GM23338 (cell line): ENCODE results near the gene CPXM2. TPM values are rescaled to one million over a fixed set of nuclear protein-coding genes. Genes with fewer than 3 reads are reported as not detected.

ENCODE experiments used
- ATAC-seq: fragments of 200-7000 bp; cut with Tn5 transposase; 3 replicates; pipeline ENCODE4 v1.9.1; 2020
- DNase-seq: peaks from one replicate; pipeline ENCODE4 v3.0.0-alpha.2; 2015; ENCODE audit warnings: low spot score
- H2AFZ ChIP-seq: fragments of 200-600 bp; sonication (generic); 2 replicates; pipeline ENCODE4 v1.8.0; 2016; ENCODE audit warnings: antibody characterized with exemption, mild to moderate bottlenecking, moderate library complexity
- H3F3A ChIP-seq: fragments of 200-600 bp; sonication (generic); replicated peaks from 2 replicates; pipeline ENCODE4 v1.8.0; 2017; ENCODE audit warnings: antibody characterized with exemption, mixed run types, low read depth
- H3K27ac ChIP-seq: fragments of 200-600 bp; sonication (generic); 2 replicates; pipeline ENCODE4 v1.6.1; 2016; ENCODE audit warnings: low read depth
- H3K27me3 ChIP-seq: fragments of 200-600 bp; sonication (generic); 2 replicates; pipeline ENCODE4 v1.8.0; 2016; ENCODE audit warnings: mild to moderate bottlenecking, mixed run types, moderate library complexity; ENCODE audit not compliant: insufficient read depth
- H3K36me3 ChIP-seq: fragments of 200-600 bp; sonication (generic); 2 replicates; pipeline ENCODE4 v1.8.0; 2016; ENCODE audit warnings: mild to moderate bottlenecking; ENCODE audit not compliant: insufficient read depth
- H3K4me1 ChIP-seq: fragments of 200-600 bp; sonication (generic); 2 replicates; pipeline ENCODE4 v1.8.0; 2016; ENCODE audit warnings: mild to moderate bottlenecking, moderate library complexity; ENCODE audit not compliant: insufficient read depth
- H3K4me2 ChIP-seq: fragments of 200-600 bp; sonication (generic); 2 replicates; pipeline ENCODE4 v1.7.1; 2017; ENCODE audit warnings: mixed run types
- H3K4me3 ChIP-seq: fragments of 200-600 bp; sonication (generic); 2 replicates; pipeline ENCODE4 v1.6.1; 2016; ENCODE audit warnings: mixed run types
- H3K79me2 ChIP-seq: fragments of 200-600 bp; sonication (generic); replicated peaks from 2 replicates; pipeline ENCODE4 v1.8.0; 2017; ENCODE audit warnings: mild to moderate bottlenecking; ENCODE audit not compliant: insufficient read depth
- H3K9me2 ChIP-seq: fragments of 200-600 bp; sonication (generic); 2 replicates; pipeline ENCODE4 v1.8.0; 2017; ENCODE audit not compliant: insufficient read depth
- H4K20me1 ChIP-seq: fragments of 200-600 bp; sonication (generic); replicated peaks from 2 replicates; pipeline ENCODE4 v1.8.0; 2017; ENCODE audit warnings: mild to moderate bottlenecking; ENCODE audit not compliant: insufficient read depth
- H3K27ac Mint-ChIP-seq: 2 replicates; pipeline ENCODE4 v1.8.0; 2020; ENCODE audit warnings: inconsistent platforms, mild to moderate bottlenecking, moderate library complexity, mixed read lengths
- H3K27me3 Mint-ChIP-seq: 3 replicates; pipeline ENCODE4 v1.8.0; 2022; ENCODE audit warnings: low read depth, mild to moderate bottlenecking, moderate library complexity, mixed read lengths, inconsistent platforms; ENCODE audit not compliant: insufficient read depth, poor library complexity
- H3K36me3 Mint-ChIP-seq: 3 replicates; pipeline ENCODE4 v1.8.0; 2021; ENCODE audit warnings: low read depth, mild to moderate bottlenecking, inconsistent platforms, moderate library complexity, mixed read lengths
- H3K4me1 Mint-ChIP-seq: 3 replicates; pipeline ENCODE4 v1.8.0; 2020; ENCODE audit warnings: mild to moderate bottlenecking, inconsistent platforms, mixed read lengths
- H3K4me3 Mint-ChIP-seq: 3 replicates; pipeline ENCODE4 v1.8.0; 2021; ENCODE audit warnings: moderate library complexity, mild to moderate bottlenecking, inconsistent platforms, mixed read lengths
- H3K9me3 Mint-ChIP-seq: 3 replicates; pipeline ENCODE4 v1.8.0; 2020; ENCODE audit warnings: moderate library complexity, mild to moderate bottlenecking, inconsistent platforms, mixed read lengths
- CREB1 ChIP-seq: fragments of 250-450 bp; sonication (Bioruptor Pico); IDR thresholded peaks from 2 replicates; pipeline ENCODE4 v1.5.0; 2020; ENCODE audit warnings: low read depth, mild to moderate bottlenecking, moderate library complexity
- EZH2 ChIP-seq: fragments of 200-600 bp; sonication (generic); IDR thresholded peaks from one replicate; pipeline ENCODE4 v1.8.0; 2017; ENCODE audit warnings: antibody characterized with exemption, mild to moderate bottlenecking, low read depth; ENCODE audit not compliant: unreplicated experiment
- EZH2phosphoT487 ChIP-seq: fragments of 200-600 bp; sonication (generic); IDR thresholded peaks from one replicate; pipeline ENCODE4 v1.8.1; 2018; ENCODE audit warnings: antibody characterized with exemption; ENCODE audit not compliant: unreplicated experiment
- JUNB ChIP-seq: IDR thresholded peaks from one replicate; pipeline ENCODE4 v1.6.1; 2016; ENCODE audit warnings: antibody characterized with exemption; ENCODE audit not compliant: unreplicated experiment
- NANOG ChIP-seq: IDR thresholded peaks from 2 replicates; pipeline ENCODE4 v1.6.1; 2016; ENCODE audit warnings: antibody characterized with exemption, borderline replicate concordance
- POLR2AphosphoS5 ChIP-seq: IDR thresholded peaks from 2 replicates; pipeline ENCODE4 v1.6.1; 2016; ENCODE audit warnings: antibody characterized with exemption, low read depth
- STAT1 ChIP-seq: IDR thresholded peaks from one replicate; pipeline ENCODE4 v1.6.1; 2016; ENCODE audit warnings: antibody characterized with exemption; ENCODE audit not compliant: unreplicated experiment
- ZNF114 ChIP-seq: fragments of 250-450 bp; sonication (Bioruptor Pico); IDR thresholded peaks from 2 replicates; pipeline ENCODE4 v1.5.0; 2020; ENCODE audit warnings: mild to moderate bottlenecking, moderate library complexity
- ZNF331 ChIP-seq: fragments of 250-450 bp; sonication (Bioruptor Pico); IDR thresholded peaks from 2 replicates; pipeline ENCODE4 v1.5.0; 2020; ENCODE audit warnings: low read depth, mild to moderate bottlenecking, moderate library complexity
- polyA plus RNA-seq: library from polyadenylated mRNA; unstranded; fragments of >200 nt; fragmentation: Nextera tagmentation; extraction: Ambion mirVana; gene quantifications from 2 replicates; pipeline ENCODE4 v1.2.1, GENCODE V29; 2016
- total RNA-seq: library from RNA; depleted of rRNA; stranded (reverse); fragments of >200 nt; shearing (Covaris generic); gene quantifications from 2 replicates; pipeline ENCODE4 v1.2.3, GENCODE V29; 2014
- TF ChIP-seq, protein P1 (sequence below): IDR thresholded peaks from one replicate; pipeline ENCODE4 v1.6.1; 2018; ENCODE audit warnings: antibody characterized with exemption; ENCODE audit not compliant: unreplicated experiment
- TF ChIP-seq, protein P2 (sequence below): fragments of 250-450 bp; sonication (Bioruptor Pico); IDR thresholded peaks from 2 replicates; pipeline ENCODE4 v1.5.0; 2020; ENCODE audit warnings: mild to moderate bottlenecking, moderate library complexity
- TF ChIP-seq, protein P3 (sequence below), 2 experiments: fragments of 200-600 bp in 1 of 2; sonication (generic) in 1 of 2; conservative IDR thresholded peaks; 2 replicates each; pipeline versions ENCODE4 v1.5.1 to v1.6.1; 2016 to 2017; ENCODE audit warnings: antibody characterized with exemption in 2 of 2, low read depth in 2 of 2, mild to moderate bottlenecking in 2 of 2, moderate library complexity in 1 of 2
- TF ChIP-seq, protein P4 (sequence below): IDR thresholded peaks from 2 replicates; pipeline ENCODE4 v1.6.1; 2016; ENCODE audit warnings: antibody characterized with exemption

CPXM2 gene
- total and polyA plus RNA-seq, 2 experiments from 2014 or later = 1.6 to 8.1 TPM

DNA sequence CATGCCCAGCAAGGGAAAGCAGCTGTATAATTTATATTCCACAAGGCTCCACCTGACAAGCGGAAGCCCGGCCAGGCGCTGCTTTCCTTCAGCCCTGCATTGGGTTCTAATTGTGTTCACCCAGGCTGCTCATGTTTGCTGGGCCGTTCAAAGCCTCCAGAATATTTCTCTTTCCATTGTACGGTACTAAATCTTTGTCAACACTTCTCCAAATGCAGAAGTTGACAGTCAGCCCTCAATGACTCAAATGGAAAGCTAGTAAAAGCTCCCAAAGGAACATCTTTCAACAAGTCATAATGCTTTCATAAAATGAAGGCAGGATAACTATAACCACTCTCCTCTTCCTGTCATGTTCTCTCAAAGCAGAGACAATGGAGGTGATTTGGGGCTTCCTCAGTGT is 17.8 kb upstream of the CPXM2 start:
- ATAC-seq (no peak), DNase-seq (no peak)
- Histone ChIP-seq H3K4me2 (no peak overlapping the region), H3F3A (no peaks in the 10 kb centered on the region), H3K4me1 (peaks cover 35% of the 10 kb centered on the region), H3K79me2 (no peaks in the 10 kb centered on the region), H3K27me3 (no peaks in the 10 kb centered on the region), H3K4me3 (no peak overlapping the region), H3K36me3 (no peaks in the 10 kb centered on the region), H4K20me1 (no peaks in the 10 kb centered on the region), H3K9me2 (no peaks in the 10 kb centered on the region), H3K27ac (no peak overlapping the region), H2AFZ (no peak overlapping the region)
- Mint-ChIP-seq H3K4me3 (no peak overlapping the region), H3K4me1 (peaks cover 48% of the 10 kb centered on the region), H3K9me3 (no peaks in the 10 kb centered on the region), H3K36me3 (no peaks in the 10 kb centered on the region), H3K27ac (no peak overlapping the region), H3K27me3 (peaks cover 16% of the 10 kb centered on the region)
- TF ChIP-seq JUNB (no peak), STAT1 (no peak), NANOG (no peak), ZNF114 (CRISPR knock-in tag) (no peak), EZH2 (no peak), CREB1 (CRISPR knock-in tag) (no peak), ZNF331 (CRISPR knock-in tag) (no peak), EZH2phosphoT487 (no peak), POLR2AphosphoS5 (no peak)
- TF ChIP-seq, protein P1, sequence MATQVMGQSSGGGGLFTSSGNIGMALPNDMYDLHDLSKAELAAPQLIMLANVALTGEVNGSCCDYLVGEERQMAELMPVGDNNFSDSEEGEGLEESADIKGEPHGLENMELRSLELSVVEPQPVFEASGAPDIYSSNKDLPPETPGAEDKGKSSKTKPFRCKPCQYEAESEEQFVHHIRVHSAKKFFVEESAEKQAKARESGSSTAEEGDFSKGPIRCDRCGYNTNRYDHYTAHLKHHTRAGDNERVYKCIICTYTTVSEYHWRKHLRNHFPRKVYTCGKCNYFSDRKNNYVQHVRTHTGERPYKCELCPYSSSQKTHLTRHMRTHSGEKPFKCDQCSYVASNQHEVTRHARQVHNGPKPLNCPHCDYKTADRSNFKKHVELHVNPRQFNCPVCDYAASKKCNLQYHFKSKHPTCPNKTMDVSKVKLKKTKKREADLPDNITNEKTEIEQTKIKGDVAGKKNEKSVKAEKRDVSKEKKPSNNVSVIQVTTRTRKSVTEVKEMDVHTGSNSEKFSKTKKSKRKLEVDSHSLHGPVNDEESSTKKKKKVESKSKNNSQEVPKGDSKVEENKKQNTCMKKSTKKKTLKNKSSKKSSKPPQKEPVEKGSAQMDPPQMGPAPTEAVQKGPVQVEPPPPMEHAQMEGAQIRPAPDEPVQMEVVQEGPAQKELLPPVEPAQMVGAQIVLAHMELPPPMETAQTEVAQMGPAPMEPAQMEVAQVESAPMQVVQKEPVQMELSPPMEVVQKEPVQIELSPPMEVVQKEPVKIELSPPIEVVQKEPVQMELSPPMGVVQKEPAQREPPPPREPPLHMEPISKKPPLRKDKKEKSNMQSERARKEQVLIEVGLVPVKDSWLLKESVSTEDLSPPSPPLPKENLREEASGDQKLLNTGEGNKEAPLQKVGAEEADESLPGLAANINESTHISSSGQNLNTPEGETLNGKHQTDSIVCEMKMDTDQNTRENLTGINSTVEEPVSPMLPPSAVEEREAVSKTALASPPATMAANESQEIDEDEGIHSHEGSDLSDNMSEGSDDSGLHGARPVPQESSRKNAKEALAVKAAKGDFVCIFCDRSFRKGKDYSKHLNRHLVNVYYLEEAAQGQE = no peak
- TF ChIP-seq, protein P2, sequence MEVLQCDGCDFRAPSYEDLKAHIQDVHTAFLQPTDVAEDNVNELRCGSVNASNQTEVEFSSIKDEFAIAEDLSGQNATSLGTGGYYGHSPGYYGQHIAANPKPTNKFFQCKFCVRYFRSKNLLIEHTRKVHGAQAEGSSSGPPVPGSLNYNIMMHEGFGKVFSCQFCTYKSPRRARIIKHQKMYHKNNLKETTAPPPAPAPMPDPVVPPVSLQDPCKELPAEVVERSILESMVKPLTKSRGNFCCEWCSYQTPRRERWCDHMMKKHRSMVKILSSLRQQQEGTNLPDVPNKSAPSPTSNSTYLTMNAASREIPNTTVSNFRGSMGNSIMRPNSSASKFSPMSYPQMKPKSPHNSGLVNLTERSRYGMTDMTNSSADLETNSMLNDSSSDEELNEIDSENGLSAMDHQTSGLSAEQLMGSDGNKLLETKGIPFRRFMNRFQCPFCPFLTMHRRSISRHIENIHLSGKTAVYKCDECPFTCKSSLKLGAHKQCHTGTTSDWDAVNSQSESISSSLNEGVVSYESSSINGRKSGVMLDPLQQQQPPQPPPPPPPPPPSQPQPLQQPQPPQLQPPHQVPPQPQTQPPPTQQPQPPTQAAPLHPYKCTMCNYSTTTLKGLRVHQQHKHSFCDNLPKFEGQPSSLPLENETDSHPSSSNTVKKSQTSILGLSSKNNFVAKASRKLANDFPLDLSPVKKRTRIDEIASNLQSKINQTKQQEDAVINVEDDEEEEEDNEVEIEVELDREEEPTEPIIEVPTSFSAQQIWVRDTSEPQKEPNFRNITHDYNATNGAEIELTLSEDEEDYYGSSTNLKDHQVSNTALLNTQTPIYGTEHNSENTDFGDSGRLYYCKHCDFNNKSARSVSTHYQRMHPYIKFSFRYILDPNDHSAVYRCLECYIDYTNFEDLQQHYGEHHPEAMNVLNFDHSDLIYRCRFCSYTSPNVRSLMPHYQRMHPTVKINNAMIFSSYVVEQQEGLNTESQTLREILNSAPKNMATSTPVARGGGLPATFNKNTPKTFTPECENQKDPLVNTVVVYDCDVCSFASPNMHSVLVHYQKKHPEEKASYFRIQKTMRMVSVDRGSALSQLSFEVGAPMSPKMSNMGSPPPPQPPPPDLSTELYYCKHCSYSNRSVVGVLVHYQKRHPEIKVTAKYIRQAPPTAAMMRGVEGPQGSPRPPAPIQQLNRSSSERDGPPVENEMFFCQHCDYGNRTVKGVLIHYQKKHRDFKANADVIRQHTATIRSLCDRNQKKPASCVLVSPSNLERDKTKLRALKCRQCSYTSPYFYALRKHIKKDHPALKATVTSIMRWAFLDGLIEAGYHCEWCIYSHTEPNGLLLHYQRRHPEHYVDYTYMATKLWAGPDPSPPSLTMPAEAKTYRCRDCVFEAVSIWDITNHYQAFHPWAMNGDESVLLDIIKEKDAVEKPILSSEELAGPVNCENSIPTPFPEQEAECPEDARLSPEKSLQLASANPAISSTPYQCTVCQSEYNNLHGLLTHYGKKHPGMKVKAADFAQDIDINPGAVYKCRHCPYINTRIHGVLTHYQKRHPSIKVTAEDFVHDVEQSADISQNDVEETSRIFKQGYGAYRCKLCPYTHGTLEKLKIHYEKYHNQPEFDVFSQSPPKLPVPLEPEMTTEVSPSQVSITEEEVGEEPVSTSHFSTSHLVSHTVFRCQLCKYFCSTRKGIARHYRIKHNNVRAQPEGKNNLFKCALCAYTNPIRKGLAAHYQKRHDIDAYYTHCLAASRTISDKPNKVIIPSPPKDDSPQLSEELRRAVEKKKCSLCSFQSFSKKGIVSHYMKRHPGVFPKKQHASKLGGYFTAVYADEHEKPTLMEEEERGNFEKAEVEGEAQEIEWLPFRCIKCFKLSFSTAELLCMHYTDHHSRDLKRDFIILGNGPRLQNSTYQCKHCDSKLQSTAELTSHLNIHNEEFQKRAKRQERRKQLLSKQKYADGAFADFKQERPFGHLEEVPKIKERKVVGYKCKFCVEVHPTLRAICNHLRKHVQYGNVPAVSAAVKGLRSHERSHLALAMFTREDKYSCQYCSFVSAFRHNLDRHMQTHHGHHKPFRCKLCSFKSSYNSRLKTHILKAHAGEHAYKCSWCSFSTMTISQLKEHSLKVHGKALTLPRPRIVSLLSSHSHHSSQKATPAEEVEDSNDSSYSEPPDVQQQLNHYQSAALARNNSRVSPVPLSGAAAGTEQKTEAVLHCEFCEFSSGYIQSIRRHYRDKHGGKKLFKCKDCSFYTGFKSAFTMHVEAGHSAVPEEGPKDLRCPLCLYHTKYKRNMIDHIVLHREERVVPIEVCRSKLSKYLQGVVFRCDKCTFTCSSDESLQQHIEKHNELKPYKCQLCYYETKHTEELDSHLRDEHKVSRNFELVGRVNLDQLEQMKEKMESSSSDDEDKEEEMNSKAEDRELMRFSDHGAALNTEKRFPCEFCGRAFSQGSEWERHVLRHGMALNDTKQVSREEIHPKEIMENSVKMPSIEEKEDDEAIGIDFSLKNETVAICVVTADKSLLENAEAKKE (CRISPR knock-in tag) = no peak
- TF ChIP-seq, protein P3, sequence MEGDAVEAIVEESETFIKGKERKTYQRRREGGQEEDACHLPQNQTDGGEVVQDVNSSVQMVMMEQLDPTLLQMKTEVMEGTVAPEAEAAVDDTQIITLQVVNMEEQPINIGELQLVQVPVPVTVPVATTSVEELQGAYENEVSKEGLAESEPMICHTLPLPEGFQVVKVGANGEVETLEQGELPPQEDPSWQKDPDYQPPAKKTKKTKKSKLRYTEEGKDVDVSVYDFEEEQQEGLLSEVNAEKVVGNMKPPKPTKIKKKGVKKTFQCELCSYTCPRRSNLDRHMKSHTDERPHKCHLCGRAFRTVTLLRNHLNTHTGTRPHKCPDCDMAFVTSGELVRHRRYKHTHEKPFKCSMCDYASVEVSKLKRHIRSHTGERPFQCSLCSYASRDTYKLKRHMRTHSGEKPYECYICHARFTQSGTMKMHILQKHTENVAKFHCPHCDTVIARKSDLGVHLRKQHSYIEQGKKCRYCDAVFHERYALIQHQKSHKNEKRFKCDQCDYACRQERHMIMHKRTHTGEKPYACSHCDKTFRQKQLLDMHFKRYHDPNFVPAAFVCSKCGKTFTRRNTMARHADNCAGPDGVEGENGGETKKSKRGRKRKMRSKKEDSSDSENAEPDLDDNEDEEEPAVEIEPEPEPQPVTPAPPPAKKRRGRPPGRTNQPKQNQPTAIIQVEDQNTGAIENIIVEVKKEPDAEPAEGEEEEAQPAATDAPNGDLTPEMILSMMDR (conservative IDR thresholded peaks at IDR 0.05; ENCODE audit: low read depth in 2 of 2) = no peak
- TF ChIP-seq, protein P4, sequence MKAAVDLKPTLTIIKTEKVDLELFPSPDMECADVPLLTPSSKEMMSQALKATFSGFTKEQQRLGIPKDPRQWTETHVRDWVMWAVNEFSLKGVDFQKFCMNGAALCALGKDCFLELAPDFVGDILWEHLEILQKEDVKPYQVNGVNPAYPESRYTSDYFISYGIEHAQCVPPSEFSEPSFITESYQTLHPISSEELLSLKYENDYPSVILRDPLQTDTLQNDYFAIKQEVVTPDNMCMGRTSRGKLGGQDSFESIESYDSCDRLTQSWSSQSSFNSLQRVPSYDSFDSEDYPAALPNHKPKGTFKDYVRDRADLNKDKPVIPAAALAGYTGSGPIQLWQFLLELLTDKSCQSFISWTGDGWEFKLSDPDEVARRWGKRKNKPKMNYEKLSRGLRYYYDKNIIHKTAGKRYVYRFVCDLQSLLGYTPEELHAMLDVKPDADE = no peak
